ENCODE measurements around the gene TSPAN9. TPM values are rescaled to one million over a fixed set of nuclear protein-coding genes. Genes with fewer than 3 reads are reported as not detected.
A peak's percentile ranks its signal among the peaks of the same experiment; 100 is the strongest.

Gene TSPAN9
- total RNA-seq, 2 donors from 2014 or later, result 39.5 to 50.2 TPM

- Histone ChIP-seq H3K9me3 (no peaks in the 10 kb centered on the region), H3K4me3 (no peak overlapping the region), H3K36me3 (no peaks in the 10 kb centered on the region), H3K27ac (no peak overlapping the region), H3K4me1 (ENCODE audit: control insufficient read depth in 1 of 2, low read depth in 2 of 2) (peaks cover 23 to 61% of the 10 kb centered on the region in 2 donors), H3K27me3 (replicated peaks; ENCODE audit: insufficient read depth) (no peaks in the 10 kb centered on the region)
- ATAC-seq (ENCODE audit: insufficient number of reproducible peaks, low FRiP score, low read depth), result no peak
- TF ChIP-seq, protein P1, sequence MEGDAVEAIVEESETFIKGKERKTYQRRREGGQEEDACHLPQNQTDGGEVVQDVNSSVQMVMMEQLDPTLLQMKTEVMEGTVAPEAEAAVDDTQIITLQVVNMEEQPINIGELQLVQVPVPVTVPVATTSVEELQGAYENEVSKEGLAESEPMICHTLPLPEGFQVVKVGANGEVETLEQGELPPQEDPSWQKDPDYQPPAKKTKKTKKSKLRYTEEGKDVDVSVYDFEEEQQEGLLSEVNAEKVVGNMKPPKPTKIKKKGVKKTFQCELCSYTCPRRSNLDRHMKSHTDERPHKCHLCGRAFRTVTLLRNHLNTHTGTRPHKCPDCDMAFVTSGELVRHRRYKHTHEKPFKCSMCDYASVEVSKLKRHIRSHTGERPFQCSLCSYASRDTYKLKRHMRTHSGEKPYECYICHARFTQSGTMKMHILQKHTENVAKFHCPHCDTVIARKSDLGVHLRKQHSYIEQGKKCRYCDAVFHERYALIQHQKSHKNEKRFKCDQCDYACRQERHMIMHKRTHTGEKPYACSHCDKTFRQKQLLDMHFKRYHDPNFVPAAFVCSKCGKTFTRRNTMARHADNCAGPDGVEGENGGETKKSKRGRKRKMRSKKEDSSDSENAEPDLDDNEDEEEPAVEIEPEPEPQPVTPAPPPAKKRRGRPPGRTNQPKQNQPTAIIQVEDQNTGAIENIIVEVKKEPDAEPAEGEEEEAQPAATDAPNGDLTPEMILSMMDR (IDR thresholded peaks at IDR 0.05), result no peak
- DNase-seq (ENCODE audit: low spot score), result no peak
These were observed 126.5 kb downstream of the TSPAN9 start for GRCh38 chr12:3203713-3204112.

- no peak overlapping the region for H3K27ac ChIP-seq
- H3K36me3 ChIP-seq, result no peaks in the 10 kb centered on the region
- peaks cover 21 to 58% of the 10 kb centered on the region in 2 donors for H3K4me1 ChIP-seq (ENCODE audit: control insufficient read depth in 1 of 2, low read depth in 2 of 2)
- no peak for DNase-seq (ENCODE audit: low spot score)
- TF ChIP-seq, protein P1 (IDR thresholded peaks at IDR 0.05), result no peak
- no peak overlapping the region for H3K4me3 ChIP-seq
- no peak for ATAC-seq (ENCODE audit: insufficient number of reproducible peaks, low FRiP score, low read depth)
- H3K9me3 ChIP-seq, result no peaks in the 10 kb centered on the region
- H3K27me3 ChIP-seq (replicated peaks; ENCODE audit: insufficient read depth), result no peaks in the 10 kb centered on the region
These were observed 127.0 kb downstream of the TSPAN9 start for GRCh38 chr12:3204143-3204542.

- Histone ChIP-seq H3K4me3 (no peak overlapping the region), H3K4me1 (ENCODE audit: control insufficient read depth in 1 of 2, low read depth in 2 of 2) (peaks cover 15 to 52% of the 10 kb centered on the region in 2 donors), H3K27me3 (replicated peaks; ENCODE audit: insufficient read depth) (no peaks in the 10 kb centered on the region), H3K36me3 (no peaks in the 10 kb centered on the region), H3K27ac (no peak overlapping the region), H3K9me3 (no peaks in the 10 kb centered on the region)
- DNase-seq (ENCODE audit: low spot score) (no peak), ATAC-seq (ENCODE audit: insufficient number of reproducible peaks, low FRiP score, low read depth) (no peak)
- TF ChIP-seq, protein P1 (IDR thresholded peaks at IDR 0.05), result no peak
These were observed 127.8 kb downstream of the TSPAN9 start for GRCh38 chr12:3204730-3205531.

- no peak overlapping the region for H3K4me3 ChIP-seq
- no peak for ATAC-seq (ENCODE audit: insufficient number of reproducible peaks, low FRiP score, low read depth)
- H3K36me3 ChIP-seq, result no peaks in the 10 kb centered on the region
- TF ChIP-seq, protein P1 (IDR thresholded peaks at IDR 0.05), result no peak
- H3K4me1 ChIP-seq (ENCODE audit: control insufficient read depth in 1 of 2, low read depth in 2 of 2), result peaks cover 13 to 51% of the 10 kb centered on the region in 2 donors
- H3K9me3 ChIP-seq, result no peaks in the 10 kb centered on the region
- peak overlapping the region in 1 of 2 donors; percentile 22 for H3K27ac ChIP-seq
- DNase-seq (ENCODE audit: low spot score), result no peak
- H3K27me3 ChIP-seq (replicated peaks; ENCODE audit: insufficient read depth), result no peaks in the 10 kb centered on the region
These were observed 128.8 kb downstream of the TSPAN9 start for GRCh38 chr12:3205742-3206519.

DNA sequence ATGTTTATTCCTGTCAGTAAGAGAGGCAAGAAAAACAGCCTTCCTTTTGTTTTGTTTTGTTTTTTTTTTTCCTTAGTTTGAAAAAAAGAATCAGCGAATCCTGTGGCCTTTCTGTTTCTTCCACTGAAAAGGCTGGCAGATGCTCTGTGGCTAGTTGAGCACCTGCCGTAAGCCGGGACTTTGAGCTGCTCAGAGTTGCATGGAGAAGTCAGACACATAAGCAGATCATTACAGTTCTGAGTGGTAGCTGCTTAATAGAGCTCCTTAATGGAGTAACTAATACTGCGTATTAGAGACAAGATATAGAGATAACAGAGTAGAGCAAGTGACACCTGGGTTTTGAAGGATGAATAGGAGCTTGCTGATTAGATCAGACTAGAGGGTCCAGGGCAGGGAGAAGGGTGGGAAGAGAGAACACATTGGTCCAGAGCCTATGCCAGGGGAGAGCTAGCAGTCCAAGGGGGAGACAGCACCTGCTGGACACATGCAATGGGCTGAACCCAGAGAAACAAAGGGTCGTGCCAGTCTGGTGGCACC is 129.4 kb downstream of the TSPAN9 start:
- no peak overlapping the region for H3K27ac ChIP-seq
- H3K9me3 ChIP-seq, result no peaks in the 10 kb centered on the region
- H3K4me1 ChIP-seq (ENCODE audit: control insufficient read depth in 1 of 2, low read depth in 2 of 2), result peaks cover 10 to 44% of the 10 kb centered on the region in 2 donors
- no peaks in the 10 kb centered on the region for H3K36me3 ChIP-seq
- TF ChIP-seq, protein P1 (IDR thresholded peaks at IDR 0.05), result no peak
- ATAC-seq (ENCODE audit: insufficient number of reproducible peaks, low FRiP score, low read depth) (no peak), DNase-seq (ENCODE audit: low spot score) (no peak)
- no peak overlapping the region for H3K4me3 ChIP-seq
- H3K27me3 ChIP-seq (replicated peaks; ENCODE audit: insufficient read depth), result no peaks in the 10 kb centered on the region

Measured in thoracic aorta (tissue), 2 donors.